ENCODE data around the gene PCSK1N. TPM values are rescaled to one million over a fixed set of nuclear protein-coding genes. Genes with fewer than 3 reads are reported as not detected.

Gene PCSK1N
- total RNA-seq, 2 experiments from 2014 or later = not detected

- Histone ChIP-seq H3K4me2 (ENCODE audit: low read length) (no peak overlapping the region), H2AFZ (ENCODE audit: low read length) (no peak overlapping the region), H3K36me3 (ENCODE audit: insufficient read depth, low read length) (no peaks in the 10 kb centered on the region), H3K9me3 (ENCODE audit: low read length) (no peaks in the 10 kb centered on the region), H3K4me3 (ENCODE audit: low read depth, low read length, poor library complexity, severe bottlenecking) (no peak overlapping the region), H3K4me1 (ENCODE audit: insufficient read depth, low read length, poor library complexity, severe bottlenecking) (no peaks in the 10 kb centered on the region), H3K9me2 (ENCODE audit: insufficient read depth, low read length) (no peaks in the 10 kb centered on the region), H3K27ac (ENCODE audit: low read depth, low read length, poor library complexity, severe bottlenecking) (no peak overlapping the region), H4K20me1 (ENCODE audit: insufficient read depth, low read length) (no peaks in the 10 kb centered on the region), H3K79me2 (ENCODE audit: insufficient read depth, low read depth, low read length) (no peaks in the 10 kb centered on the region)
- intact Hi-C loops (cut with micrococcal nuclease; ENCODE audit: unreplicated experiment) = no loop called here
- CTCF ChIA-PET (ENCODE audit: unreplicated experiment) = no interaction called here
- BruUV-seq (replicated peaks) = no TSS peak
- TF ChIP-seq CTCF (conservative IDR thresholded peaks at IDR 0.05; ENCODE audit: low read length) (no peak), EZH2phosphoT487 (IDR thresholded peaks at IDR 0.05; ENCODE audit: borderline replicate concordance, low read depth, low read length) (no peak)
- POLR2A ChIA-PET = interaction anchor here (0.6 kb wide), 1 partner anchor 19 kb away, joined by 3 read pairs; no protein-coding TSS in a partner anchor
- DNase-seq (ENCODE audit: low spot score) = no peak
Measured at GRCh38 chrX:48831136-48831908, 4.1 kb downstream of the PCSK1N start.

DNA sequence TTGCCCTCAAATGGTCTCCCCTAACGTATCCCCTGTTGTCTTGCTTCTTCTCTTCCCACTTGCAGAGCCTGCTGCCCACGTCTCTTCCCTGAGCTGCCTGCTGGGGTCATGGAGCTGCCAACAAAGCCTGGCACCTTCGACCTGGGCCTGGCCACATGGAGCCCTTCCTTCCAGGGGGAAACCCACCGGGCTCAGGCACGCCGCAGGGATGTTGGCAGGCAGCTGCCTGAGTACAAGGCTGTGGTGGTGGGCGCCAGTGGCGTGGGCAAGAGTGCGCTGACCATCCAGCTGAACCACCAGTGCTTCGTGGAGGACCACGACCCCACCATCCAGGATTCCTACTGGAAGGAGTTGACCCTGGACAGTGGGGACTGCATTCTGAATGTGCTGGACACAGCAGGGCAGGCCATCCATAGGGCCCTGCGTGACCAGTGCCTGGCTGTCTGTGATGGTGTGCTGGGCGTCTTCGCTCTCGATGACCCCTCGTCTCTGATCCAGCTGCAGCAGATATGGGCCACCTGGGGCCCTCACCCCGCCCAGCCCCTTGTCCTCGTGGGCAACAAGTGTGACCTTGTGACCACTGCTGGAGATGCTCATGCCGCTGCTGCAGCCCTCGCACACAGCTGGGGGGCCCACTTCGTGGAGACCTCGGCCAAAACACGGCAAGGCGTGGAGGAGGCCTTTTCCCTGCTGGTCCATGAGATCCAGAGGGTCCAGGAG is 6.2 kb downstream of the PCSK1N start:
- intact Hi-C loops (cut with micrococcal nuclease; ENCODE audit: unreplicated experiment) = no loop called here
- Histone ChIP-seq H3K27ac (ENCODE audit: low read depth, low read length, poor library complexity, severe bottlenecking) (no peak overlapping the region), H3K9me2 (ENCODE audit: insufficient read depth, low read length) (no peaks in the 10 kb centered on the region), H3K9me3 (ENCODE audit: low read length) (no peaks in the 10 kb centered on the region), H3K4me1 (ENCODE audit: insufficient read depth, low read length, poor library complexity, severe bottlenecking) (no peaks in the 10 kb centered on the region), H3K36me3 (ENCODE audit: insufficient read depth, low read length) (no peaks in the 10 kb centered on the region; the same call in 1 of the 2 replicates), H2AFZ (ENCODE audit: low read length) (no peak overlapping the region), H3K4me2 (ENCODE audit: low read length) (no peak overlapping the region), H3K79me2 (ENCODE audit: insufficient read depth, low read depth, low read length) (no peaks in the 10 kb centered on the region), H3K4me3 (ENCODE audit: low read depth, low read length, poor library complexity, severe bottlenecking) (no peak overlapping the region), H4K20me1 (ENCODE audit: insufficient read depth, low read length) (no peaks in the 10 kb centered on the region)
- no peak for DNase-seq (ENCODE audit: low spot score)
- no peak for TF ChIP-seq CTCF (conservative IDR thresholded peaks at IDR 0.05; ENCODE audit: low read length)
- no peak for TF ChIP-seq EZH2phosphoT487 (IDR thresholded peaks at IDR 0.05; ENCODE audit: borderline replicate concordance, low read depth, low read length)
- ChIA-PET POLR2A (no interaction called here), CTCF (ENCODE audit: unreplicated experiment) (no interaction called here)
- BruUV-seq (replicated peaks) = no TSS peak

DNA sequence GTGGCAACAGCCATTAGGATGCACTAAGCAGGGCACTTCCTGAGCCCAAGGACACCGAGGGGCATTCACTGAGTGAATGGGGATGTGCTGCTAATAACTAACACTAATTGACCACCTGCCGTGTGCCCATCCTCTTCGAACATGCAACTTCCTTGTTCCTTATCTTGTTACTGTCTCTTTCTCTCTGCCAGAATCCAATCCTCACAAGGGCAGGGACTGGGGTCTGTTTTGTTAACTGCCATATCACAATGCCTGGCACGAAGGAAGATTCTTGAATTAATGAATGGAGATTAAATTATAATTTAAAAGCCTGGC is 7.8 kb downstream of the PCSK1N start:
- H3K36me3 ChIP-seq (ENCODE audit: insufficient read depth, low read length) = peaks cover 2% of the 10 kb centered on the region; the same call in 1 of the 2 replicates
- H3K4me3 ChIP-seq (ENCODE audit: low read depth, low read length, poor library complexity, severe bottlenecking) = no peak overlapping the region
- no TSS peak for BruUV-seq (replicated peaks)
- intact Hi-C loops (cut with micrococcal nuclease; ENCODE audit: unreplicated experiment) = no loop called here
- H2AFZ ChIP-seq (ENCODE audit: low read length) = no peak overlapping the region
- H3K9me3 ChIP-seq (ENCODE audit: low read length) = no peaks in the 10 kb centered on the region
- TF ChIP-seq EZH2phosphoT487 (IDR thresholded peaks at IDR 0.05; ENCODE audit: borderline replicate concordance, low read depth, low read length) = no peak
- TF ChIP-seq CTCF (conservative IDR thresholded peaks at IDR 0.05; ENCODE audit: low read length) = no peak
- H3K27ac ChIP-seq (ENCODE audit: low read depth, low read length, poor library complexity, severe bottlenecking) = no peak overlapping the region
- ChIA-PET POLR2A (no interaction called here), CTCF (ENCODE audit: unreplicated experiment) (no interaction called here)
- DNase-seq (ENCODE audit: low spot score) = no peak
- H3K4me1 ChIP-seq (ENCODE audit: insufficient read depth, low read length, poor library complexity, severe bottlenecking) = no peaks in the 10 kb centered on the region
- no peaks in the 10 kb centered on the region for H3K9me2 ChIP-seq (ENCODE audit: insufficient read depth, low read length)
- no peak overlapping the region for H3K4me2 ChIP-seq (ENCODE audit: low read length)
- no peaks in the 10 kb centered on the region for H4K20me1 ChIP-seq (ENCODE audit: insufficient read depth, low read length)
- H3K79me2 ChIP-seq (ENCODE audit: insufficient read depth, low read depth, low read length) = no peaks in the 10 kb centered on the region
